AG10803 (cell line): ENCODE measurements around the gene IL25.
"Not testable (repeated sequence)": the region's sequence is repeated elsewhere in the genome, so short reads cannot be mapped to it uniquely, and the experiment has no call there.

ENCODE experiments used
- DNase-seq: peaks from one replicate; pipeline ENCODE4 v3.0.0; 2010; ENCODE audit warnings: low read depth
- H3K4me3 ChIP-seq: 2 replicates; pipeline ENCODE4 v1.5.1; 2011; ENCODE audit warnings: mild to moderate bottlenecking, low read length, control low read depth
- TF ChIP-seq, protein P1 (sequence below): conservative IDR thresholded peaks from 2 replicates; pipeline ENCODE4 v1.5.1; 2011; ENCODE audit warnings: mild to moderate bottlenecking, low read length, control low read depth, inconsistent platforms

IL25 gene

DNA sequence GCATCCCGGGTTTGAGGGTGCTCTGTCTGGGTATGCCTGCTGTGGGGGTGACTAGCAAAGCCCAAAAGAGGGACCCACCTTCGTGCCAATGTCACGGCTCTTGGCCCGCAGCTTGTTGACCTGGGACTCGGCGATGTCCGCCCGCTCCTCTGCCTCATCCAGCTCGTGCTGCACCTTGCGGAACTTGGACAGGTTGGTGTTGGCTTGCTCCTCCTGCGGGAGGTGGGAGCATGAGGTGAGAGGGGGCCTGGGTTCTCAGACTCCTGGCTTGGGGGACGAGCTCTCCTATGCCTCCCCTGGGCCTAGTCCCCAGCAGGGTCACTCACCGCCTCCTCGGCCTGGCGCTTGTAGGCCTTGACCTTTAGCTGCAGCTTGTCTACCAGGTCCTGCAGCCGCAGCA, 41.1 kb downstream of the IL25 start:
- TF ChIP-seq, protein P1, sequence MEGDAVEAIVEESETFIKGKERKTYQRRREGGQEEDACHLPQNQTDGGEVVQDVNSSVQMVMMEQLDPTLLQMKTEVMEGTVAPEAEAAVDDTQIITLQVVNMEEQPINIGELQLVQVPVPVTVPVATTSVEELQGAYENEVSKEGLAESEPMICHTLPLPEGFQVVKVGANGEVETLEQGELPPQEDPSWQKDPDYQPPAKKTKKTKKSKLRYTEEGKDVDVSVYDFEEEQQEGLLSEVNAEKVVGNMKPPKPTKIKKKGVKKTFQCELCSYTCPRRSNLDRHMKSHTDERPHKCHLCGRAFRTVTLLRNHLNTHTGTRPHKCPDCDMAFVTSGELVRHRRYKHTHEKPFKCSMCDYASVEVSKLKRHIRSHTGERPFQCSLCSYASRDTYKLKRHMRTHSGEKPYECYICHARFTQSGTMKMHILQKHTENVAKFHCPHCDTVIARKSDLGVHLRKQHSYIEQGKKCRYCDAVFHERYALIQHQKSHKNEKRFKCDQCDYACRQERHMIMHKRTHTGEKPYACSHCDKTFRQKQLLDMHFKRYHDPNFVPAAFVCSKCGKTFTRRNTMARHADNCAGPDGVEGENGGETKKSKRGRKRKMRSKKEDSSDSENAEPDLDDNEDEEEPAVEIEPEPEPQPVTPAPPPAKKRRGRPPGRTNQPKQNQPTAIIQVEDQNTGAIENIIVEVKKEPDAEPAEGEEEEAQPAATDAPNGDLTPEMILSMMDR: no peak
- H3K4me3 ChIP-seq: no peak overlapping the region
- no peak for DNase-seq

DNA sequence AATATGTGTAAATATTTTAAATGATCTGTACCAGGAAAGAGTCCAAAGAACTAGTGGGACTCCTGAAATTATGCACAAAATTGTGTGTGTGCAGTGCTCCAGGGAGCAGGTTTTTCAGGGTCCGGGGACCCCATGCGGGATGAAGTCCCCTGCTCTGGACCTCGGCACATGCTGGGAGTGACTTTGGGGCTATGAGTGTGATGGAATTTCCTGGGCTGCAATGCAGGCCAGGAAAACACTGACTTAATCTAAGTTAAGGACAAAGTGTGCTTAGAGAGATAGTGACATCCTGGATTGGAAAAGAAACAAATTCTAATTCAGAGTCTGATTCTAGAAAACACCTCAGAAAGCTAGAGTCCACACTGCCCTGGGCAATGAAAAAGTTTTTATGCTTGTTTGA, 41.6 kb downstream of the IL25 start:
- H3K4me3 ChIP-seq: no peak overlapping the region
- TF ChIP-seq, protein P1: no peak
- DNase-seq: no peak

DNA sequence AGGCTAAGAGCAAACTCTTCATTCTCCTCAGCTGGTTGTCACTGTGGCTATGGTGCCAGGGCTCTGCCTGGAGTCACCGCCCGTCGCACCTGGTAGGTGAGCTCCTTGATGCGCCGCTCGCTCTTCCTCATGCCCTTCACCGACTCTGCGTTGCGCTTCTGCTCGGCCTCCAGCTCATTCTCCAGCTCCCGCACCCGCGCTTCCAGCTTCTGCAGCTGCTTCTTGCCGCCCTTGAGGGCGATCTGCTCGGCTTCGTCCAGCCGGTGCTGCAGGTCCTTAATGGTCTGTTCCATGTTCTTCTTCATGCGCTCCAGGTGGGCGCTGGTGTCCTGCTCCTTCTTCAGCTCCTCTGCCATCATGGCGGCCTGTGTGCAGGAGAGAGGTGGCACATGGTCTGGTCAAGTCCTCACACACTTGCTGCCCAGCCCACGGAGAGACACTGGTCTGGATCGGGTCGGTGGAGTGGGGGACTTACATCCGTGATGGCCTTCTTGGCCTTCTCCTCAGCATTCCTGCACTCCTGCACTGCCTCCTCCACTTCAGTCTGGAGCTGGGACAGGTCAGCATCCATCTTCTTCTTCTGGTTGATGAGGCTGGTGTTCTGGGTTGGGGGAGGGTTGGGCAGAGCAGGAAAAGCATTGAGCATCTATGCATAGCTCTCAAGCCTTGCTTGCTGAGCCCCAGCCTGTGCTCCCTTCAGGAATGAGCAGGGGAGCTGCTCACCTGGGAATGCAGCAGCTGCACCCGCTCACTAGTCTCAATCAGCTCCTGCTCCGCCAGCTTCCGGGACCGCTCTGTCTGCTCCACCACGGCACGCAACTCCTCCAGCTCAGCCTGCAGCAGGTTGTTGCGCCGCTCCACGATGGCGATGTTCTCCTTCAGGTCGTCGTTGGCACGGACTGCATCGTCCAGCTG, 42.6 kb downstream of the IL25 start:
- TF ChIP-seq, protein P1: no peak
- DNase-seq: no peak
- H3K4me3 ChIP-seq: no peak overlapping the region

DNA sequence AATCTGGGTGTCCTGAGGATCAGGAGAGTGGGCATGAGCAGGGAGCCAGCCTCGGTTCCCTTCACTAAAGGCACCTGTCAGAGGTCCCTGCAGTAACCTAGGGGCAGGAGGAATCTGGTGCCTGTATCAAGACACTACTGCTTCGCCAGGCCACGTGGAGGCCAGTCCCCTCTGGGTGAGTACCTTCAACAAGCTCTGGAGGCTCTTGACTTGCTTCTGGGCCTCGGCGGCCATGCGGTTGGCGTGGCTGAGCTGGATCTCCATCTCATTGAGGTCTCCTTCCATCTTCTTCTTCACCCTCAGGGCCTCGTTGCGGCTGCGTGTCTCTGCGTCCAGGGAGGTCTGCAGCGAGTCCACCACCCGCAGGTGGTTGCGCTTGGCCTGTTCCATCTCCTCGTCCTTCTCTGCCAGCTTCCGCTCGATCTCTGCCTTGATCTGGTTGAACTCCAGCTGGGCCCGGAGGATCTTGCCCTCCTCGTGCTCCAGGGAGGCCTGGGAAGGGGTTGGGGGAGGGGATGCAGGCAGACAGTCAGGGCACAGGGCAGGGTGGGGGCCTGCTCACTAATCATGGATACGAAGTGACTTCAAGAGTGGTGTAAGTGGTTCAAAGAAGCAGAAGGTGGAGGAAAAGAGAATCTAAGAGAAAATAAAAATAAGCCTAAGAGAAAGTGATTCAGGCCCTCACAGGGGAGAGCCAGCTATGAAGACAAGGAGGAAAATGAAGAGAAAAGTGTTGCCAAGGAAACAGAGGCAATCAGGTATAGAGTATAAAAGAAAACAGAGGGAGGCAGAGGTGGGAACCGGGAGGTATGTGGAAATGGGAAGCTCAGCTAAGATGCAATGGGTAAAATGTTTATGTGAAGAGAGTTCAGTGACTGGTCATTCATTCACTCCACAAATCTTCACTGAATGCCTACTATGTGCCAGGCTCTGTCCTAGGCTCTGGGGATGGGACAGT, 43.5 kb downstream of the IL25 start:
- DNase-seq: no peak
- TF ChIP-seq, protein P1: no peak
- no peak overlapping the region for H3K4me3 ChIP-seq

DNA sequence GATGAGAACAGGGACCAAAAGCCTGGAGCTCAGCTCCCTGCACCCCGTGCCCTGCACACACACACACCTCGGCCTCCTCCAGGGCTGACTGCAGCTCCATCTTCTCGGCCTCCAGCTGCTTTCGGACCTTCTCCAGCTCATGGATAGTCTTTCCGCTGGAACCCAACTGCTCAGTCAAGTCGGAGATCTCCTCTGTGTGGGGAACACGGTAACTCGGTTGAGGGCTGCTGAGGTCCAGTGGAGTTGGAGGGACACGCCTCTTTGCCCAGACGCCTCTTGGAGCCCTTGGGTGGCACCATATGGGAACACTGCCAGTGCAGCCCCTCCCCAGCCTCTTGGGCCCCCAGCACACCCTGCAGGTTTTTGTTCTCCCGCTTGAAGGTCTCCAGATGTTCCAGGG, 44.2 kb downstream of the IL25 start:
- TF ChIP-seq, protein P1: no peak
- DNase-seq: no peak
- no peak overlapping the region for H3K4me3 ChIP-seq

DNA sequence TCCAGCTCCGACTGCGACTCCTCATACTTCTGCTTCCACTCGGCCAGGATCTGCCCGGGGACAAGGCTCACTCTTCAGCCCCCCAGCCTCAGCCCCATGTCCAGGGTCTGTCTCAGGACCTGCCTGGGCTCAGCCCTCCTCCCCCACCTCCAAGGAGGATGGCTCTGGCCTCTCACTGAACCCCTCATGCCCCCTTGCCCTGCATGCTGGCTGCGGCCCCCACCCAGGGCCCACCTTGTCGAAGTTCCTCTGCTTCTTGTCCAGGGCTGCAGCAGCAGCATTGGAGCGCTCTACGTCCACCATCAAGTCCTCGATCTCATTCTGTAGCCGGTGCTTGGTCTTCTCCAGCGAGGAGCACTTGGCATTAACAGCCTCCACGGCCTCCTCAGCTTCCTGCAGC, 44.7 kb downstream of the IL25 start:
- not testable (repeated sequence) for H3K4me3 ChIP-seq, DNase-seq

DNA sequence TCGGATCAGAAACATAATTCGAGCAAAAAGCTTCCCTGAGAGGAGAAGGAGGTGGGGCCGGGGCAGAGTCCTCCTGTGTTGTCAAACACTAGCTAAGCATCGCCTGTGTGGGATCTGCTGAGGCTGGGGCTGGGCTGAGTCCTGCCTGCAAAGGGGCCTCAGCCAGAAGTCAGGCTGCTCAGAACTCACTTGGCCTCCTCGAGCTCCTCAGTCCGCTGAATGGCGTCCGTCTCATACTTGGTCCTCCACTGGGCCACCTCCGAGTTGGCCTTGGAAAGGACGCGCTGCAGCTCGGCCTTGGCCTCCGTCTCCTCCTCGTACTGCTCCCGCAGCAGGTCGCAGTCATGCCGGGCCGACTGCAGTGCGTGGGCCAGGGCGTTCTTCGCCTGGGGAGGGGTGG, 45.4 kb downstream of the IL25 start:
- no peak for DNase-seq
- no peak overlapping the region for H3K4me3 ChIP-seq
- TF ChIP-seq, protein P1: no peak

DNA sequence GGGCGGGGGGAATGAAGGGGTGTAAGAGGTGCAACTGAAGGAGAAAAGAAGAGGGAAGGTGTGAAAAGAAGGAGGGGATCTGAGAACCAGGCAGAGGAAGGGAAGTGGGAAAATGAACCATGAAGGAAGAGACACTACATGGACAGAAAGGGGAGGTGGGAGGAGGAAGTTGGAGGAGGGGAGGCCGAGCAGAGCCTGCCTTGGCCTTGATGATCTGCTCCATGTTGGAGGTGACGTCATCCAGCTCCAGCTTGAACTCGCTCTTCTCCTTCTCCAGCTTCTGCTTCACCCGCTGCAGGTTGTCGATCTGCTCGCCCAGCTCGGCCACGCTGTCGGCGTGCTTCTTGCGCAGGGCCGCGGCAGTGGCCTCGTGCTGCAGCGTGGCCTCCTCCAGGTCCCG, 47.0 kb downstream of the IL25 start:
- not testable (repeated sequence) for H3K4me3 ChIP-seq, DNase-seq
